K562 (cell line): Measurements from ENCODE around the gene ITGA2B. TPM values are rescaled to one million over a fixed set of nuclear protein-coding genes. Genes with fewer than 3 reads are reported as not detected.

Source experiments
- ATAC-seq: fragments of 200-7000 bp; cut with Tn5 transposase; 3 replicates; pipeline ENCODE4 v1.9.1; 2020; ENCODE audit warnings: moderate library complexity
- BruUV-seq: library from RNA; stranded (reverse); fragments of 400-500 nt; replicated peaks from 2 replicates; lab custom pipeline; 2021; lab: Mats Ljungman, UMichigan
- CTCF ChIA-PET: fragments of 300-600 bp; formaldehyde crosslinking; extraction: SDS; loops from one replicate; lab custom pipeline; 2021; ENCODE audit warnings: low intra/inter-chr PET ratio; lab: Yijun Ruan, JAX
- POLR2A ChIA-PET: fragments of 300-600, 350-650 bp; sonication (Branson Sonifier 250); formaldehyde crosslinking; extraction: SDS; loops from one replicate; lab custom pipeline; 2021; ENCODE audit warnings: antibody characterized with exemption, inconsistent platforms; lab: Yijun Ruan, JAX
- DNase-seq, 4 experiments: peaks; one replicate each; pipeline versions ENCODE4 v3.0.0 to v3.0.0-alpha.2; 2011 to 2018; ENCODE audit warnings: low spot score in 3 of 4, mixed read lengths in 3 of 4; ENCODE audit errors: extremely low read depth in 1 of 4
- FAIRE-seq: peaks from 2 replicates; lab custom pipeline; 2011; peaks lifted over from hg19 to GRCh38; lab: Jason Lieb, UNC
- H2AFZ ChIP-seq: 2 replicates; pipeline ENCODE4 v1.6.0; 2011; ENCODE audit warnings: low read depth, low read length, control low read depth, inconsistent platforms
- H3K27ac ChIP-seq: fragments of 200-600 bp; 3 replicates; pipeline ENCODE4 v1.8.0; 2011; ENCODE audit warnings: low read depth, mild to moderate bottlenecking, control low read depth, inconsistent platforms, low read length, moderate library complexity, mixed read lengths; ENCODE audit errors: extremely low read depth
- H3K27me3 ChIP-seq, 2 experiments: fragments of 300-600 bp in 1 of 2; 2 replicates in 1 of 2; 3 replicates in 1 of 2; pipeline versions ENCODE4 v1.6.0 to v1.8.0; 2011; ENCODE audit warnings: inconsistent platforms in 2 of 2, low read length in 2 of 2, mild to moderate bottlenecking in 1 of 2, mixed read lengths in 1 of 2, moderate library complexity in 1 of 2; ENCODE audit not compliant: control insufficient read depth in 2 of 2, insufficient read depth in 2 of 2
- H3K36me3 ChIP-seq: fragments of 300-600 bp; 3 replicates; pipeline ENCODE4 v1.8.0; 2011; ENCODE audit warnings: mild to moderate bottlenecking, low read length, inconsistent platforms; ENCODE audit not compliant: control insufficient read depth, insufficient read depth
- H3K4me1 ChIP-seq, 2 experiments: fragments of 200-600 bp in 1 of 2; replicated peaks in 1 of 2; 2 replicates in 1 of 2; 3 replicates in 1 of 2; pipeline versions ENCODE4 v1.5.1 to v1.8.0; 2011; ENCODE audit warnings: inconsistent platforms in 2 of 2, low read length in 2 of 2, mild to moderate bottlenecking in 1 of 2, mixed read lengths in 1 of 2, moderate library complexity in 1 of 2; ENCODE audit not compliant: control insufficient read depth in 2 of 2, insufficient read depth in 2 of 2
- H3K4me2 ChIP-seq: 2 replicates; pipeline ENCODE4 v1.6.1; 2011; ENCODE audit warnings: low read length, control low read depth, inconsistent platforms, mixed read lengths; ENCODE audit not compliant: insufficient read depth
- H3K4me3 ChIP-seq: fragments of 200-600 bp; sonication (generic), shearing (Covaris generic); 2 replicates; pipeline ENCODE4 v1.5.1; 2016; ENCODE audit warnings: control low read depth, inconsistent platforms
- H3K79me2 ChIP-seq: fragments of 200-600 bp; 3 replicates; pipeline ENCODE4 v1.8.0; 2011; ENCODE audit warnings: low read length, inconsistent platforms; ENCODE audit not compliant: control insufficient read depth, insufficient read depth
- H3K9ac ChIP-seq, 2 experiments: 2 replicates each; pipeline versions ENCODE4 v1.6.0 to v1.6.1; 2011; ENCODE audit warnings: low read depth in 2 of 2, low read length in 2 of 2, control low read depth in 1 of 2, inconsistent platforms in 1 of 2, mild to moderate bottlenecking in 1 of 2, mixed read lengths in 1 of 2; ENCODE audit not compliant: insufficient read depth in 1 of 2
- H3K9me1 ChIP-seq: one replicate; pipeline ENCODE4 v1.6.0; 2011; ENCODE audit warnings: inconsistent platforms, mild to moderate bottlenecking, low read length, moderate library complexity; ENCODE audit not compliant: control insufficient read depth, insufficient read depth
- H3K9me3 ChIP-seq: replicated peaks from 2 replicates; pipeline ENCODE4 v1.5.1; 2011; ENCODE audit warnings: low read depth, low read length, inconsistent platforms; ENCODE audit not compliant: control insufficient read depth, insufficient read depth
- H4K20me1 ChIP-seq: replicated peaks from 2 replicates; pipeline ENCODE4 v1.6.1; 2011; ENCODE audit warnings: low read length, inconsistent platforms, mixed read lengths; ENCODE audit not compliant: control insufficient read depth, insufficient read depth
- BHLHE40 ChIP-seq: IDR thresholded peaks from 2 replicates; pipeline ENCODE4 v1.6.1; 2011; ENCODE audit warnings: low read length, improper control_type of control experiment
- EHMT2 ChIP-seq: fragments of 450-650 bp; IDR thresholded peaks from 2 replicates; pipeline ENCODE4 v1.6.1; 2018; ENCODE audit warnings: antibody characterized with exemption
- GATAD2A ChIP-seq: fragments of 450-650 bp; IDR thresholded peaks from 2 replicates; pipeline ENCODE4 v1.6.1; 2017
- ILF3 ChIP-seq: fragments of 450-650 bp; IDR thresholded peaks from 2 replicates; pipeline ENCODE4 v1.6.1; 2018; ENCODE audit warnings: antibody characterized with exemption, mild to moderate bottlenecking, moderate library complexity, borderline replicate concordance
- JUND ChIP-seq, 2 experiments: IDR thresholded peaks; 2 replicates in 1 of 2; 3 replicates in 1 of 2; pipeline ENCODE4 v1.6.1; 2011; ENCODE audit warnings: borderline replicate concordance in 2 of 2, low read depth in 2 of 2, low read length in 2 of 2, improper control_type of control experiment in 1 of 2, missing biosample characterization in 1 of 2, missing genetic modification characterization in 1 of 2, missing genetic modification reagents in 1 of 2
- MYBL2 ChIP-seq, 2 experiments: fragments of 450-650 bp in 1 of 2; sonication (generic) in 1 of 2; formaldehyde crosslinking in 1 of 2; IDR thresholded peaks; 2 replicates each; pipeline versions ENCODE4 v1.6.1 to v1.8.1; 2017 to 2022; ENCODE audit warnings: borderline replicate concordance in 1 of 2, inconsistent platforms in 1 of 2, low read depth in 1 of 2, mild to moderate bottlenecking in 1 of 2, missing genetic modification reagents in 1 of 2, moderate library complexity in 1 of 2
- NCOA2 ChIP-seq, 2 experiments: fragments of 450-650 bp; IDR thresholded peaks; 2 replicates each; pipeline ENCODE4 v1.6.1; 2018; ENCODE audit warnings: mild to moderate bottlenecking in 2 of 2, moderate library complexity in 1 of 2; ENCODE audit not compliant: partially characterized antibody in 2 of 2
- NFE2 ChIP-seq: IDR thresholded peaks from 2 replicates; pipeline ENCODE4 v1.6.1; 2014; ENCODE audit warnings: antibody characterized with exemption, low read depth
- POLR2H ChIP-seq: IDR thresholded peaks from 2 replicates; pipeline ENCODE4 v1.6.1; 2016; ENCODE audit warnings: missing genetic modification characterization, low read depth, mild to moderate bottlenecking, control low read depth, missing compliant biosample characterization, moderate library complexity
- ZBTB1 ChIP-seq: sonication (generic); formaldehyde crosslinking; IDR thresholded peaks from 2 replicates; pipeline ENCODE4 v1.8.1; 2023; ENCODE audit warnings: missing genetic modification reagents, low read depth, mild to moderate bottlenecking, borderline replicate concordance
- ZSCAN32 ChIP-seq: fragments of 450-650 bp; formaldehyde crosslinking; IDR thresholded peaks from 2 replicates; pipeline ENCODE4 v1.4.0; 2020; ENCODE audit warnings: mild to moderate bottlenecking, moderate library complexity
- WGBS: fragments of 100-300 bp; shearing (Covaris generic); methylation state at CpG from one replicate; pipeline ENCODE4 v1.1.6; 2016; ENCODE audit warnings: low coverage, mixed read lengths; ENCODE audit not compliant: insufficient coverage; ENCODE audit errors: missing lambda C conversion rate; 5-methylcytosine and 5-hydroxymethylcytosine counted together
- in situ Hi-C: fragments of 300-500 bp; cut with MboI; formaldehyde crosslinking; loops from 4 replicates; pipeline ENCODE4 v1.15.0; 2018; ENCODE audit warnings: inconsistent platforms, mixed read lengths
- intact Hi-C: fragments of 100-400 bp; cut with micrococcal nuclease; formaldehyde crosslinking; loops from 2 replicates; pipeline ENCODE4 v1.14.2; 2022
- polyA plus RNA-seq, 8 experiments: library from polyadenylated mRNA; depleted of rRNA in 4 of 8; stranded (reverse) in 5 of 8; unstranded in 3 of 8; fragments of >200 nt; fragmentation: Nextera tagmentation in 2 of 8; fragmentation: Illumina TruSeq in 1 of 8; extraction: Ambion mirVana in 2 of 8; extraction: Trizol in 1 of 8; gene quantifications; 2 replicates each; pipeline versions ENCODE4 v1.2.1 to v1.2.3, GENCODE V29; 2011 to 2014; ENCODE audit warnings: inconsistent platforms in 1 of 8, missing spikeins in 1 of 8
- total RNA-seq, 7 experiments: library from RNA; depleted of rRNA in 6 of 7; stranded (reverse); fragments of >200 nt in 6 of 7; fragmentation: Illumina TruSeq in 2 of 7; extraction: Trizol in 2 of 7; gene quantifications; 2 replicates each; pipeline versions ENCODE4 v1.2.1 to v1.2.3, GENCODE V29; 2011 to 2021; ENCODE audit warnings: low replicate concordance in 1 of 7
- TF ChIP-seq, protein P1 (sequence below): fragments of 250-450 bp; sonication (Bioruptor Pico); IDR thresholded peaks from 2 replicates; pipeline ENCODE4 v1.5.0; 2021; ENCODE audit warnings: mild to moderate bottlenecking, borderline replicate concordance

Gene ITGA2B
- total and polyA plus RNA-seq, 9 of the 15 experiments (the other 6 are each of a cell fraction or from before 2014, with no cell fraction given) = 1.1 to 26.4 (median 5.6) TPM

DNA sequence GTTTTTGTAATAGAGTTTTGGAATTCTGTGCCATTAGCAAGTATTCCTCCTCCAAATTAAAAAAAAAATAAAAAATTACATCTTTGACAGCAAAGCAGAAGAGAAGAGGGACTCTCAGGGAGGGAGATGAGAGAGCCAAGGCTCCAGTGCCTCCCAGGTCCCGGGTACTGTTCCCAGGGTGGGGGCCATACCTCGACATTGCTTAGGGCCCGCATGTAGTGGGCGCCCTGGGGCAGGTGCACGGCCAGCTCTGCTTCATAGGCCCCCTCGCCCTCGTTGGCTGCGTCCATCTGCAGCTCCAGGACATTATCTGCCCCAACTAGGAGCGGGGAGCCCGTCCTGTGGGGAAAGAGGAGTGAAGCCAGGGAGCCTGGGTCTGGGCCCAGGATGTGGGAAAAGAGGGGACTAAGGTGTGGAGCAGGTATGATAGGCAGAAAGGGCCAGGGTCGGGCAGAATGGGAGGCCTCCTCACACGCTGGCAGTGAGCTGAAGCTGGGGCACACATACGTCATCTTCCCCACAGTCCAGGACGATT lies 11.2 kb downstream of the ITGA2B start:
- CTCF ChIA-PET = interaction anchor here (0.6 kb wide), 1 partner anchor 112 kb away, joined by 3 read pairs; no protein-coding TSS in a partner anchor

DNA sequence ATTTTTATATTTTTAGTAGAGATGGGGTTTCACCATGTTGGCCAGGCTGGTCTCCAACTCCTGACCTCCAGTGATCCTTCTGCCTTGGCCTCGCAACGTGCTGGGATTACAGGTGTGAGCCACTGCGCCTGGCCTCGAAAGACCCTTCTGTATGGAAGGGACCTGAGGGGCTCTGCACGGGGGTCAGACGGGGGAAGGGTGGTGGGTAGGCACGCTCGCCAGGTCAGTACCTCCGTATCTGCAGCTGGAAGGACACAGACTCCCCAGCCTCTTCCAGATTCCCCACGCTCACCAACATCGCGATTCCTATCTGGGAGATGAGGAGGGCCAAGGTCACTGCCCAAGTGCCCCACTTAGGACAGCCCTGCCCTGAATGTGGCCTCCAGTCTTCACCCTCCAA lies 12.7 kb downstream of the ITGA2B start:
- CTCF ChIA-PET = no interaction called here
- DNase-seq = no peak
- no peak for FAIRE-seq
- POLR2A ChIA-PET = interaction anchor here (0.6 to 1.1 kb wide), 2 partner anchors 8 to 383 kb away, joined by 3 to 4 read pairs; no protein-coding TSS in a partner anchor
- H3K4me2 ChIP-seq = no peak overlapping the region
- H4K20me1 ChIP-seq = no peaks in the 10 kb centered on the region
- in situ Hi-C loops (no loop called here), intact Hi-C loops (no loop called here)
- H2AFZ ChIP-seq = no peak overlapping the region
- 72% methylated on average over 9 of the region's 12 CpGs for WGBS
- no peak for ATAC-seq
- H3K4me3 ChIP-seq = no peak overlapping the region
- no peak overlapping the region for H3K9ac ChIP-seq
- H3K9me3 ChIP-seq = no peaks in the 10 kb centered on the region
- no peaks in the 10 kb centered on the region for H3K9me1 ChIP-seq
- peaks cover 8 to 31% of the 10 kb centered on the region in 2 experiments; a peak in 4 of 5 replicates for H3K4me1 ChIP-seq
- H3K36me3 ChIP-seq = no peaks in the 10 kb centered on the region
- H3K27ac ChIP-seq = no peak overlapping the region
- no TSS peak for BruUV-seq
- no peaks in the 10 kb centered on the region for H3K79me2 ChIP-seq
- no peaks in the 10 kb centered on the region; a peak in 1 of 5 replicates for H3K27me3 ChIP-seq
- TF ChIP-seq JUND (IDR thresholded peaks at IDR 0.05; ENCODE audit: borderline replicate concordance, low read depth, low read length) = no peak
- no peak for TF ChIP-seq JUND (tag; IDR thresholded peaks at IDR 0.05; ENCODE audit: borderline replicate concordance, low read depth, low read length)
- TF ChIP-seq ZSCAN32 = no peak
- TF ChIP-seq NFE2 = no peak
- no peak for TF ChIP-seq ZBTB1
- TF ChIP-seq, protein P1, sequence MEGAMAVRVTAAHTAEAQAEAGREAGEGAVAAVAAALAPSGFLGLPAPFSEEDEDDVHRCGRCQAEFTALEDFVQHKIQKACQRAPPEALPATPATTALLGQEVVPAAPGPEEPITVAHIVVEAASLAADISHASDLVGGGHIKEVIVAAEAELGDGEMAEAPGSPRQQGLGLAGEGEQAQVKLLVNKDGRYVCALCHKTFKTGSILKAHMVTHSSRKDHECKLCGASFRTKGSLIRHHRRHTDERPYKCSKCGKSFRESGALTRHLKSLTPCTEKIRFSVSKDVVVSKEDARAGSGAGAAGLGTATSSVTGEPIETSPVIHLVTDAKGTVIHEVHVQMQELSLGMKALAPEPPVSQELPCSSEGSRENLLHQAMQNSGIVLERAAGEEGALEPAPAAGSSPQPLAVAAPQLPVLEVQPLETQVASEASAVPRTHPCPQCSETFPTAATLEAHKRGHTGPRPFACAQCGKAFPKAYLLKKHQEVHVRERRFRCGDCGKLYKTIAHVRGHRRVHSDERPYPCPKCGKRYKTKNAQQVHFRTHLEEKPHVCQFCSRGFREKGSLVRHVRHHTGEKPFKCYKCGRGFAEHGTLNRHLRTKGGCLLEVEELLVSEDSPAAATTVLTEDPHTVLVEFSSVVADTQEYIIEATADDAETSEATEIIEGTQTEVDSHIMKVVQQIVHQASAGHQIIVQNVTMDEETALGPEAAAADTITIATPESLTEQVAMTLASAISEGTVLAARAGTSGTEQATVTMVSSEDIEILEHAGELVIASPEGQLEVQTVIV (CRISPR knock-in tag) = no peak
- no peak for TF ChIP-seq GATAD2A
- no peak for TF ChIP-seq MYBL2 (IDR thresholded peaks at IDR 0.05; ENCODE audit: low read depth)
- no peak for TF ChIP-seq MYBL2 (CRISPR knock-in tag; IDR thresholded peaks at IDR 0.05; ENCODE audit: borderline replicate concordance)
- no peak for TF ChIP-seq NCOA2 (IDR thresholded peaks at IDR 0.05; ENCODE audit: partially characterized antibody in 2 of 2)
- no peak for TF ChIP-seq BHLHE40
- no peak for TF ChIP-seq POLR2H (tag)
- TF ChIP-seq EHMT2 = no peak

More for the DNA sequence above, 11.2 kb downstream of the ITGA2B start:
- intact Hi-C loops (no loop called here), in situ Hi-C loops (no loop called here)
- POLR2A ChIA-PET = interaction anchor here (0.6 kb wide), 1 partner anchor 51 kb away, joined by 3 read pairs; no protein-coding TSS in a partner anchor
- H3K9me1 ChIP-seq = no peaks in the 10 kb centered on the region
- no TSS peak for BruUV-seq
- WGBS = 45% methylated on average over 14 of the region's 14 CpGs
- no peaks in the 10 kb centered on the region for H3K36me3 ChIP-seq
- H3K27ac ChIP-seq = no peak overlapping the region
- H3K4me3 ChIP-seq = no peak overlapping the region
- no peaks in the 10 kb centered on the region; a peak in 1 of 5 replicates for H3K27me3 ChIP-seq
- ATAC-seq (no peak), FAIRE-seq (no peak), DNase-seq (no peak)
- no peak for TF ChIP-seq ILF3
- H3K9me3 ChIP-seq = no peaks in the 10 kb centered on the region
- no peak overlapping the region for H3K4me2 ChIP-seq
- H2AFZ ChIP-seq = no peak overlapping the region
- H4K20me1 ChIP-seq = no peaks in the 10 kb centered on the region
- H3K9ac ChIP-seq = no peak overlapping the region; a peak in 1 of 4 replicates
- H3K79me2 ChIP-seq = no peaks in the 10 kb centered on the region
- peaks cover 8 to 31% of the 10 kb centered on the region in 2 experiments; a peak in 4 of 5 replicates for H3K4me1 ChIP-seq
